Omental fat pad (tissue), 4 donors: ENCODE measurements around the gene SPAM1. TPM values are rescaled to one million over a fixed set of nuclear protein-coding genes. Genes with fewer than 3 reads are reported as not detected.
"Not testable (repeated sequence)": the region's sequence is repeated elsewhere in the genome, so short reads cannot be mapped to it uniquely, and the experiment has no call there.

Experiments
- ATAC-seq: fragments of 150-250 bp; one replicate; pipeline ENCODE4 v1.9.1; 2016; ENCODE audit warnings: mild to moderate bottlenecking, moderate library complexity; ENCODE audit not compliant: low FRiP score
- DNase-seq: peaks from one replicate; pipeline ENCODE4 v3.0.0-alpha.2; 2019; ENCODE audit warnings: low spot score
- CTCF ChIP-seq, 3 donors: fragments of 450-650 bp; IDR thresholded peaks; one replicate each; pipeline ENCODE4 v1.5.1; 2016 to 2017; ENCODE audit warnings: antibody characterized with exemption in 3 of 3, mild to moderate bottlenecking in 3 of 3, moderate library complexity in 2 of 3
- total RNA-seq, 4 donors: library from RNA; depleted of rRNA; stranded (reverse); fragments of >200 nt; gene quantifications; one replicate each; pipeline ENCODE4 v1.1.0, GENCODE V29; 2016

SPAM1 gene
- not detected for total RNA-seq

GRCh38 chr7:123924941-123925340 lies at the start of gene SPAM1:
Gene SPAM1, plus strand, starts transcription at chr7:123925241. Its CDS starts 28,330 bp downstream, at chr7:123953571.
- DNase-seq (no peak), ATAC-seq (no peak)
- no peak for TF ChIP-seq CTCF (IDR thresholded peaks at IDR 0.05)

GRCh38 chr7:123876557-123877256 lies 48.3 kb upstream of the SPAM1 start:
- no peak for DNase-seq
- no peak for TF ChIP-seq CTCF (IDR thresholded peaks at IDR 0.05)
- ATAC-seq = no peak

GRCh38 chr7:123879628-123880027 lies 45.4 kb upstream of the SPAM1 start:
- DNase-seq = no peak
- TF ChIP-seq CTCF (IDR thresholded peaks at IDR 0.05) = no peak
- no peak for ATAC-seq

GRCh38 chr7:123881300-123881699 lies 43.7 kb upstream of the SPAM1 start:
- no peak for ATAC-seq
- no peak for TF ChIP-seq CTCF (IDR thresholded peaks at IDR 0.05)
- no peak for DNase-seq

GRCh38 chr7:123883154-123883553 lies 41.9 kb upstream of the SPAM1 start:
- no peak for TF ChIP-seq CTCF (IDR thresholded peaks at IDR 0.05)
- ATAC-seq = no peak
- DNase-seq = no peak

- DNase-seq (no peak), ATAC-seq (no peak)
- no peak for TF ChIP-seq CTCF (IDR thresholded peaks at IDR 0.05)
Measured at GRCh38 chr7:123888192-123888591, 36.8 kb upstream of the SPAM1 start.

- ATAC-seq, DNase-seq: not testable (repeated sequence)
Measured at GRCh38 chr7:123894753-123895152, 30.3 kb upstream of the SPAM1 start.
